ENCODE data around the gene PPM1M. TPM values are rescaled to one million over a fixed set of nuclear protein-coding genes. Genes with fewer than 3 reads are reported as not detected.

The PPM1M gene
- total RNA-seq, 1 experiment from 2014 or later, result 6.7 TPM

DNA sequence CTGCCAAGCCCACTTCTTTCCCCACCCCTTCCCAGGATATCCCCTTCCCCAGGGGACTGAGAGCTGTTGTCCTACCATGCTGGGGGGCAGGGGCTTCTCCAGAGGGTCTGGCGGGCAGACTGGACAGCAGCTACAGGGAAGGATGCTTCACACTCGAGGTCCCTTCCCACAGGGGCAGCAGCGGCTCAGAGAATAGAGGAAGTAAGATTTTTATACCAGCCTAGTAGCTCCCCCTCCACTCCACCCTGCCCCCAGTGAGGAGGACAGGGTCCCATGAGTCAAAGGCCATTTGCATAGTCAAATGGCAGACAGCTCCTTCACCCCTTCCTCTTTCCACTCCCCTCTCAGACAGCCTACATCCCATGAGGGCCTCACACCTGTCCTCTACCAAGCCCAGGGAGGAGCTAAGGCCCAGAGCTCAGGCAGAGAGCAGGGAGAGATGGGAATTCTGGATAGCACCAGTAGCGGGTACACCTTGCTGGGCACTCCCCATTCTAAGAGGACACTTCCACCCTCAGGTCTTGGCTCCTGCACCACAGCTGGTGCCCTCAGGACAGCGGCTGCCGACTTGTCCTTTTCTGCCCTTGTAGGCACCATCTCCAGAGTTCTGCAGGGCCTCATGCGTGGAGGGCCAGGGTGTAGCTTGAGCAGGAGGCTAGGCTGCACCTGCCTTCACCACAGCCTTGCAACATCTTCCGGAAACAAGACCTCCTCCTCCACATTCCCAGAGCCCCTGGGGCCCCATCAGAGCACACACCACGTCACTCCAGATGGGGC is 19.9 kb upstream of the PPM1M start, which contains the start of gene TLR9:
TSS of gene TLR9 (minus strand) at position 194 of the 777 bp plus-strand sequence. CDS start at position 78, 116 bp downstream.
- no peaks in the 10 kb centered on the region for H3K36me3 ChIP-seq (ENCODE audit: control insufficient read depth, insufficient read depth, low read length)
- no peaks in the 10 kb centered on the region for H3K27me3 ChIP-seq (replicated peaks; ENCODE audit: control insufficient read depth, insufficient read depth, low read length)
- peak; percentile 52 to 62 for DNase-seq
- no peaks in the 10 kb centered on the region for H3K27me3 Mint-ChIP-seq (ENCODE audit: insufficient read depth, unreplicated experiment)
- H3K27ac Mint-ChIP-seq (ENCODE audit: unreplicated experiment), result peak within 1 kb of the TSS; percentile 12
- POLR2A ChIA-PET, result no interaction called here
- H3K4me3 ChIP-seq (ENCODE audit: low read depth, low read length), result no peak within 1 kb of the TSS
- no peaks in the 10 kb centered on the region for H3K4me1 Mint-ChIP-seq (ENCODE audit: low read depth, unreplicated experiment)
- H3K9me3 ChIP-seq, result no peaks in the 10 kb centered on the region
- BruUV-seq (replicated peaks), result no TSS peak
- intact Hi-C loops (cut with micrococcal nuclease; ENCODE audit: unreplicated experiment), result no loop called here
- CTCF ChIA-PET, result no interaction called here
- peaks cover 8% of the 10 kb centered on the region for H3K36me3 Mint-ChIP-seq (ENCODE audit: insufficient read depth, unreplicated experiment)
- peaks cover 4% of the 10 kb centered on the region; the same call in 1 of the 2 replicates for H3K4me1 ChIP-seq
- H3K9me3 Mint-ChIP-seq (ENCODE audit: unreplicated experiment), result no peaks in the 10 kb centered on the region
- TF ChIP-seq, protein P1, sequence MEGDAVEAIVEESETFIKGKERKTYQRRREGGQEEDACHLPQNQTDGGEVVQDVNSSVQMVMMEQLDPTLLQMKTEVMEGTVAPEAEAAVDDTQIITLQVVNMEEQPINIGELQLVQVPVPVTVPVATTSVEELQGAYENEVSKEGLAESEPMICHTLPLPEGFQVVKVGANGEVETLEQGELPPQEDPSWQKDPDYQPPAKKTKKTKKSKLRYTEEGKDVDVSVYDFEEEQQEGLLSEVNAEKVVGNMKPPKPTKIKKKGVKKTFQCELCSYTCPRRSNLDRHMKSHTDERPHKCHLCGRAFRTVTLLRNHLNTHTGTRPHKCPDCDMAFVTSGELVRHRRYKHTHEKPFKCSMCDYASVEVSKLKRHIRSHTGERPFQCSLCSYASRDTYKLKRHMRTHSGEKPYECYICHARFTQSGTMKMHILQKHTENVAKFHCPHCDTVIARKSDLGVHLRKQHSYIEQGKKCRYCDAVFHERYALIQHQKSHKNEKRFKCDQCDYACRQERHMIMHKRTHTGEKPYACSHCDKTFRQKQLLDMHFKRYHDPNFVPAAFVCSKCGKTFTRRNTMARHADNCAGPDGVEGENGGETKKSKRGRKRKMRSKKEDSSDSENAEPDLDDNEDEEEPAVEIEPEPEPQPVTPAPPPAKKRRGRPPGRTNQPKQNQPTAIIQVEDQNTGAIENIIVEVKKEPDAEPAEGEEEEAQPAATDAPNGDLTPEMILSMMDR (IDR thresholded peaks at IDR 0.05; ENCODE audit: insufficient read depth in 1 of 2, low read depth in 1 of 2, low read length in 1 of 2, severe bottlenecking in 1 of 2, unreplicated experiment in 1 of 2), result no peak
- no peak within 1 kb of the TSS for H3K4me3 Mint-ChIP-seq (ENCODE audit: unreplicated experiment)

DNA sequence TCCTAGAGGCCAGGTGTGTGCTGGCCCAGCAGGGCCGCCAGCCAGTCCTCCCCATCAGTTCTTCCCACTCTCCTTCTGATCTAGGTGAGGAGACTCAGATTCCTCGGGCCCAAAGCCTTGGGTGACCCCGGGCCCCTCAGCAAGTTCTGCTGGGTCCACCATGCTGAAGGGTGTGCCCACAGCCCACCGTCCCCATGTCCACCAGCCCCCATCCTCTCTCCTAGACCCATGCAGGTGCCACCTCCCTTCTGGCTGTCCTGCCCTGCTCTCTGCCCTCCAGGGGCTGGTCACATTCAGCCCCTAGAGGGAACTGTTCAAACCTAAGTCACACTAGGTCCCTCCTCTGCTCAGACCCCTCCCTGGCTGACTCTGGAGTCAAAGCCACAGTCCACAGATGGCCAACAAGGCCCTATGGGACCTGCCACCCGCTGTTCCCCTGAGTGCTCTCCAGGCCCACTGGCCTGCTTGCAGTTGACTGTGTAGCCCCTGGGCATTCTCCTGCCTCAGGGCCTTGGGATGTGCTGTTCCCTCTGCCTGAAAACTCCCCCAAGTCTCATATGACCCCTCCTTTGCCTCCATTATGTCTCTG is 19.2 kb upstream of the PPM1M start:
- no peak overlapping the region for H3K4me3 Mint-ChIP-seq (ENCODE audit: unreplicated experiment)
- H3K4me1 Mint-ChIP-seq (ENCODE audit: low read depth, unreplicated experiment), result no peaks in the 10 kb centered on the region
- peaks cover 2% of the 10 kb centered on the region; the same call in 1 of the 2 replicates for H3K36me3 ChIP-seq (ENCODE audit: control insufficient read depth, insufficient read depth, low read length)
- DNase-seq, result no peak
- H3K27ac Mint-ChIP-seq (ENCODE audit: unreplicated experiment), result peak overlapping the region; percentile 12
- peaks cover 4% of the 10 kb centered on the region; the same call in 1 of the 2 replicates for H3K4me1 ChIP-seq
- intact Hi-C loops (cut with micrococcal nuclease; ENCODE audit: unreplicated experiment), result no loop called here
- no TSS peak for BruUV-seq (replicated peaks)
- no peaks in the 10 kb centered on the region for H3K27me3 ChIP-seq (replicated peaks; ENCODE audit: control insufficient read depth, insufficient read depth, low read length)
- H3K36me3 Mint-ChIP-seq (ENCODE audit: insufficient read depth, unreplicated experiment), result peaks cover 8% of the 10 kb centered on the region
- H3K9me3 Mint-ChIP-seq (ENCODE audit: unreplicated experiment), result no peaks in the 10 kb centered on the region
- ChIA-PET POLR2A (no interaction called here), CTCF (no interaction called here)
- TF ChIP-seq, protein P1 (IDR thresholded peaks at IDR 0.05; ENCODE audit: insufficient read depth in 1 of 2, low read depth in 1 of 2, low read length in 1 of 2, severe bottlenecking in 1 of 2, unreplicated experiment in 1 of 2), result no peak
- H3K27me3 Mint-ChIP-seq (ENCODE audit: insufficient read depth, unreplicated experiment), result no peaks in the 10 kb centered on the region
- H3K4me3 ChIP-seq (ENCODE audit: low read depth, low read length), result no peak overlapping the region
- no peaks in the 10 kb centered on the region for H3K9me3 ChIP-seq

DNA sequence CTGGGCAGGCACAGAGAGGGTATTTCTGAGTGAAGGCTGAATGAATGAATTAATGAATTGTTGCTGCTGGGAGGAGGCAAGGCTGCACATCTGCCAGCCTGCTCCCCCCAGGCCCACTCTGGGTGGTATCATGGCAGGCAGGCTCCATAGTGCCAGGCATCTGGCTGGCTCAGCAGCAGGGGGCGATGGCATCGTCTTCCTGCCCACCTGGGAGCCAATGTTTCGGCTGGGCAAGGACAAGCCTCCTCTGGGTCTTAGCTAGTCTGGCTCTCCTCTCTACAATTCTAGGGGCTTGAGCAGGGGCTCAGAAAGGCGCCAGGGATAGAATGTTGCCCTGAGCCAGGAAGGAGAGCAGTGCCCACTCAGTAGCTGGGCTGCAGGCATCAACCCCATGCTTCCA is 18.4 kb upstream of the PPM1M start:
- no peak overlapping the region for H3K27ac Mint-ChIP-seq (ENCODE audit: unreplicated experiment)
- CTCF ChIA-PET, result no interaction called here
- intact Hi-C loops (cut with micrococcal nuclease; ENCODE audit: unreplicated experiment), result no loop called here
- Histone ChIP-seq H3K4me3 (ENCODE audit: low read depth, low read length) (no peak overlapping the region), H3K4me1 (peaks cover 4% of the 10 kb centered on the region; the same call in 1 of the 2 replicates), H3K27me3 (replicated peaks; ENCODE audit: control insufficient read depth, insufficient read depth, low read length) (no peaks in the 10 kb centered on the region), H3K9me3 (no peaks in the 10 kb centered on the region), H3K36me3 (ENCODE audit: control insufficient read depth, insufficient read depth, low read length) (peaks cover 3% of the 10 kb centered on the region; the same call in 1 of the 2 replicates)
- no peak for DNase-seq
- H3K27me3 Mint-ChIP-seq (ENCODE audit: insufficient read depth, unreplicated experiment), result no peaks in the 10 kb centered on the region
- TF ChIP-seq, protein P1 (IDR thresholded peaks at IDR 0.05; ENCODE audit: insufficient read depth in 1 of 2, low read depth in 1 of 2, low read length in 1 of 2, severe bottlenecking in 1 of 2, unreplicated experiment in 1 of 2), result no peak
- H3K4me3 Mint-ChIP-seq (ENCODE audit: unreplicated experiment), result no peak overlapping the region
- no TSS peak for BruUV-seq (replicated peaks)
- peaks cover 8% of the 10 kb centered on the region for H3K36me3 Mint-ChIP-seq (ENCODE audit: insufficient read depth, unreplicated experiment)
- no peaks in the 10 kb centered on the region for H3K4me1 Mint-ChIP-seq (ENCODE audit: low read depth, unreplicated experiment)
- H3K9me3 Mint-ChIP-seq (ENCODE audit: unreplicated experiment), result no peaks in the 10 kb centered on the region
- POLR2A ChIA-PET, result no interaction called here
